Right renal pelvis (tissue), 4 donors: ENCODE measurements around the gene GAS2L1. TPM values are rescaled to one million over a fixed set of nuclear protein-coding genes. Genes with fewer than 3 reads are reported as not detected.

Experiments
- DNase-seq, 4 donors: peaks; one replicate each; pipeline ENCODE4 v3.0.0-alpha.2; 2013; ENCODE audit warnings: low read depth in 4 of 4, low spot score in 3 of 4, missing footprints in 1 of 4
- polyA plus RNA-seq, 4 donors: library from polyadenylated mRNA; unstranded; fragments of 120-200 nt; gene quantifications; one replicate each; pipeline ENCODE4 v1.2.1, GENCODE V29; 2013; ENCODE audit not compliant: insufficient read length in 4 of 4

The GAS2L1 gene
- polyA plus RNA-seq, 4 donors: 6.9 to 9.3 (median 7.1) TPM

DNA sequence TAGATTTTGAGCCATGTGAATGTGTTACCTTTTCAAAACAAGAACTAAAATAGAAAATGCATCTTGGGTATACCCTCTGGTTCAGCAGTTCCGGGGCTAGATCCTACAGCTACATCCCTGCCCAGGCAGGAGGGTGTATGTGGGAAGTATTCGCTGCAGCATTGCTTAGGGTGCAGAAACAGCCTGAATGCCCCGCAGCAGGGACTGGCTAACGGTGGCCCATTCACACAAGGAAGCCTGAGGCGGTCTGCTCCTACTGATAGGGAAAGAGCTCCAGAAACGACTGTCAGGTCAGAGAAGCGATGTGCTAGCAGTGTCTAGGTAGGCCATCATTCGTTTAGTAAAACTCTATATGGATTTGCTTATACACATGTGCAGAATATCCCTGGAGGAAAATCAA, 18.9 kb downstream of the GAS2L1 start:
- DNase-seq: no peak

DNA sequence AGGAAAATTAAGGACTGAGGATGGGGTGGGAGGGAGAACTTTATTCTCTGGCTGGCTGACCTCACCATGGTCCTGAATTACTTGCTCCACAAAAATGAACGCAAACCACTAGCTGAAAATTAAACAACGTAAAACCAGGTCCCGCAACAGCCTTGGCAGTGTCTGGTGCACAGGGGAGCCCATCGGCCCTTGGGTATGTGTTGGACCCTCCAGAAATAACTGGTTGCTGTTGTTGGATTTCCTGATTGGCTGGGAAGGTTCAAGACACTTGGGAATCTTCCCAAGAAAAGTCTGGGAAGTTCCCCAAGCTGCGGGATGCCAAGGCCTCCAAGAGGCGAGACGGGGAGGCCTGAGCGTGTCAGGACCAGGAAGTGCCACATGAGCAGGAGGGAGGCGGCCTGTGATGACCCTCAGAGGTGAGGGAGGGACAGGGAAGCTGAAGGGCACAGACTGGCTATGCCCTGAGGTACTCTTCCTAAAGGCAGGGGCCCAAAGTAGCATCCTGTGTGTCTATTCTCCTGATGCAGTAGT, 19.4 kb downstream of the GAS2L1 start:
- no peak for DNase-seq

- no peak for DNase-seq
Observed at GRCh38 chr22:29326481-29326880, 20.0 kb downstream of the GAS2L1 start.

DNA sequence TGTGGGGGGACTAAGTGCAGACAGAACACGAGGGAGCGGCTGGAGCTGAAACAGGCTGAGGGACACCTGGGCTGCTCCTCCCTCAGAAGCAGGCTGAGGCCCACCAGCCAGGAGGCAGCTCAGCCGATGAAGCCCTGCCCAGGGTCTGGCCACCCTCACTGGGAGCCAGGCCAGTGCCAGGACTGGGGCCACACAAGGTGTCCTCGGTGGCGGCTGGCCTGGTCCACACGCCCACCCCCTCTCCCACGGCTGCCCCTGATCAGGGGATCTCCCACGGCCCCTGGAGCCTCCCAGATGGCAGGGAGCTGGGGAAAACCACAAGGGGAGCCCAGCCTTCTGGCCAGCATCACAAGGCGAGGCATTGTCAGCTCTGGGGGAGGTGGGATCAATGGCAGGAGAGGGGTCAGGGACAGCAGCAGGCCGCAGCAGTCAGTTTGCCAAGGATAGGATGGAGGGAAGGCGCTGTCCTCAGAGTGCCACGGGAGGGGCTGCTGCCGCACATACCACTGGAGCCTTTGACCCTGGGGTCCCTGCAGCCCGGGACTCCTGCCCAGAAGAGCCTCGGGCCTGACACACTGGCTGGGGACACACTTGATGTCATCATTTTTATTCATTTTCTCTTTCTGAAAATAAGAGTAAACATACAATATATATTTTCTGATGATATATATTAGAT, 20.8 kb downstream of the GAS2L1 start:
- DNase-seq: no peak

GRCh38 chr22:29328055-29328454, 21.6 kb downstream of the GAS2L1 start:
- DNase-seq: no peak

DNA sequence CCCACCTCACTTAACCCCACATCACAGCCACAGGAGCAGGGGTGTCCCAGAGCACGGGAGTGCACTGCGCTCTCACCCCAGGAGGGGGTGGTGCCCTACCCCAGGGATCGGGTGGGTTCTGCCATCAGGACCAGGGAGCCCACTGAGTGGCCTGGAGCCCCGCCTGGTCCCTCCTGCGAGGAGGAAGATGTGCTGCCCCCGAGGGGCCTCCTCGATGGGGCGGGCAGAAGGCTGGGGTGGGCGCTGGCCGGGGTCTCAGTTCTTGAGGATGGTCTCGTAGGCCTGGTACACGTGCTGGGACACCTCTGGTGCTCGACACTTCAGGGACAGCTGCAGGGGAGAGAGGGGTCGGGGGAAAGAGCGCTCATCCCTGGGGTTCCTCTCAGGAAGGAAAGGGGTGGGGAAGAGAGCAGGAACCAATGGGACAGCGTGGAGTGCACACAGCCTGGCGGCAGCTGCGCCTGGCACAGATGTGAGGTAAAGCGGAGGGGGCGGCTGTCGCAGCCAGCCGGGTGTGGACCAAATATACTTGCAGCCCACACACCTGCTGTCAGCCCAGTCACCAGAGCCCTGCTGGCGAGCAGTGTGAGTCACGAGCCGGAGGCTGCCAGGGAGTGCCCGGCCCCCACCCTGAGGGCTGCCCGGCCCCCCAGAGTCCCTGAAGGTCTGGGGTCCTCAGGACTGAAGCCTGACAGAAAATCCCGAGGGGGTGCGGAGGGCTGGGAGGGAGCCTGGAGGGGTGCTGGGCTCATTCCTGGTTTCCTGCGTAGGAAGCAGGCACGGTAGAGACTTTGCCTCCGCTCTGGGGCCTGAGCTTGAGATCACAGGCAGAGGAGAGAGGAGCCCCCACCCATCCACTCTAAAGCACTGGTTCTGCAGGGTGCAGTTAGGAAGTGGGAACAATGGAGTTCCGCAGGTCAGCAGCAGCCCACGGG, 22.4 kb downstream of the GAS2L1 start:
- DNase-seq: no peak

DNA sequence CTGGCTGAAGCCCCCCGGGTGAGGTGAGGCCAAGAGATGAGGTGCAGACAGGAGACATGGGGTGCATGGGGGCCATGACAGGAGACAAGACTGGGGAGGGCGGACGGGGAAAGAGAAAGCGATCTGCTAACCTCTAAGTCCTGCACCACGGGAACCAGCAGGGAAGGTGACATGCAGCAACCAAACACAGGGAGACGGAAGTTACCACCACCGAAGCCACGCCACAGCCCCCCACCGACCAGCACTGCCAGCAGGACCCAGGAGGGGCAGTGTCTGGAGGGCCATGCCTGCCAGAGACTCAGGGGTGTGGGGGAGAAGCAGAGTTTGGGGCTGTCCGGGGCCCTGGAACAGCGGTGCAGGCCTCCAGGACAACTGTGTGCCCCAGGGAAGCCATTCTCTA, 23.1 kb downstream of the GAS2L1 start:
- DNase-seq: no peak

GRCh38 chr22:29330291-29330690, 23.8 kb downstream of the GAS2L1 start:
- no peak for DNase-seq

DNA sequence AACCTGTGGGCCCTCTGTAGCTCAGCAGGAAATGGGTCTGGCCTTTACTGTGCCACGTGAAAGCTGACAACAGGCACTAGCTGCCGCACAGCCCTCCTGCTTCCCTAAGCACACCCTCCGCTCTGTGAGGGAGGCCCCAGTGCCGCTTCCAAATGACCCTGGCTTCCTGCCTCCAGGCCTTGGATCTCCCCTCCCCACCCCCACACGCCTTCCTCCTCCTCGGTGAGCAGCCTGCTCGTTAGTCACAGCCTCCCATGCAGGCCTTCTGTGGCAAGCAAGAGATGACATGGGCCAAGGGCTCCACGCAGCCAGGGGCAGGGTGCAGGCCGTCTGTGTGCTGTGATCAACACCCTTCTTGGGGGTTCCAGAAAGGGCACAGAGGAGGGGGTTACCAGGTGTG, 24.3 kb downstream of the GAS2L1 start:
- DNase-seq: no peak

DNA sequence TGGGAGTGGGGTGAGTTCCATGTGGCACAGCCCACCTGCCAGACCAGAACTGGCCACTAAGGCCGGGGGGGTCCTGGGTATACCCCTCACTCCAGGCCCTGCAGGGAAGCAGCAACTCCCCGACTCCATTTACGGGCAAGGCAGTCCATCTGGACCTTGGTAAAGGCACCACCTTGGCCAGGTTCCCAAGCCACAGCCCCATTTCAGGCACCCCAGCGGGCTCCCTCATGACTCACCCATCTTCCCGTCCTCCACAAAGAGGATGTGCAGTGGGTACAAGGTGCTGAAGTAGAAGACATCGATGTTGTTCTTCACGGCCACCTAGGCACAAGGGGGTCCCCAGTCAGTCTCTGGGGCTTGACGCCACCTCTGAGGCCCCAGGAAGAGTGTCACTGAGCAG, 24.8 kb downstream of the GAS2L1 start:
- no peak for DNase-seq

DNA sequence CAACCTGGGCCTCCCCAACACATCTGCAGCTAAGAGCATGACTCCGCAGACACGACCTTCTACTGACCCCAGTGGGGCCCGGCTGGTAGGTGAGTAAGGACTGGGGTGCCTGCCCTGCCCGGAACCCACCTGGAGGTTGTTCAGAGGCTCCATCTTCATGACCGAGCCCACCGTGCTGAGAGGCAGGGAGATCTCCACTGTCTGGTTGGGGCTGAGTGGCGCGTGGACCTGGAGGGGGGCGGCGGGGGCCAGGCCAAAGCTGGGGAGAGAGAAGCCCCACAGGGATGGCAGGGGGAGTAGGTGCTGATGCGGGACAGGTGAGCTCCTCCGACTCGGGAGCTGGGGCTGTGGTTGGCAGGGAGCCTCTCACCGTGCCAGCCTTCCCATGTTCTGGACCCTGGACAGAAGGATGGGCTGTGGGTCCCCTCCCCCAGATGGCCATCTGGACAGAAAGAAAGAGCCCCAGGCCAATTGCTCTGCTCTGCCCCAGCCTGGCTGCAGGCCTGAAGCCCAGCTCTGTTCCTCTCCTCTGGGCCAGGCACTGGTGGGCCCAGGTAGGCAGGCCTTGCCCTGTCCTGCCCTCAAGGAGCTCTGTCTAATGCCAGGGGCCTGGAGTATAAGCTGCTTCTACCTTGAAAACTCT, 25.3 kb downstream of the GAS2L1 start:
- no peak for DNase-seq

- DNase-seq: no peak
Observed at GRCh38 chr22:29332886-29333496, 26.5 kb downstream of the GAS2L1 start.

- DNase-seq: no peak
Observed at GRCh38 chr22:29334148-29334547, 27.7 kb downstream of the GAS2L1 start.

DNA sequence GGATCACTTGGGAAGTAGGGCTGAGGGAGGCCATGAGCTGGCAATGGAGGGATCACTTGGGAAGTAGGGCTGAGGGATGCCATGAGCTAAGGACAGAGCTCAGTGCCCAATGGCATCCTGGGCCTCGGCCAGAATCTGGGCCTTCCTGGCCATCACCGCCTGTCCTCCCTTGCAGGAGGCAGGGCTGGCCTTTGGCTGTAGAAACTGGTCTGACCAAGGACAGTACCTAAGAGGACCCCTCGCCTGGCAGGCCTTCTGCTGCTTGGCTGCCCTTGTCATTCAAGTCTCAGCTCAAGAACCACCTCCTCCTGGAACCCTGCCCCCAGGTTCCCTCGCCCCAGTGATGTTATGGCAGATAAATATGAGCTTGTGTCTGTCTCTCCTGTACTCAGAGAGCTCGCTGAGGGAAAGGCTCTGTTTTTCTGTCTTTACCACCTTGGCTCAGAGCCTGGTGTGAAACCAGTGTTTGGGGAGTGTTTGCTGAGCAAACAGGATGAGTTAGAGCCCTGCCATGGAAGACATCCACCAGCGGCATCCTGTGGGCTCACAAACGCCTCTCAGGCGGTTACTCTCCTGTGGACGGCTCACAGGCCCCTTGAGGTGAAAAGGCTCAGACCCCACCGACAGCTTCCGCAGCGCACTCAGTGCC, 28.4 kb downstream of the GAS2L1 start:
- DNase-seq: no peak

DNA sequence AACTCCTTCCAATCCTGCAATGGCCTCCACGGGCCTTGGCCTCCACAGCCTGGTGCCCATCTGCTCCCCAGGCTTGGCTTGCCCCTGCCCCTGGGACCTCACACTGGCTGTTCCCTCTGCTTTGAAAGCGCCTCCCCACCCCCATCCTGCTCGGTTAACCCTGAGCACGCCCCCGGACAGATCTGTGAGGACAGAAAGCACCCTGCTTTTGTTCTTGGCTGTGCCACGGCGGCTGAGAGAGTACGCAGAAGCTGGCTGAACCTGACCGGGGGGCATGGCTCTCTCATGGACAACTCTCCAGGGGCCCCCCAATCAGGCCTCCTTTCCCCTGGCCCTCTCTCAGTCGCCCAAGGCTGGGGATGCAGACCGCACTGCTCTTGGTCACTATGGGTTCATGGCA, 29.2 kb downstream of the GAS2L1 start:
- no peak for DNase-seq

DNA sequence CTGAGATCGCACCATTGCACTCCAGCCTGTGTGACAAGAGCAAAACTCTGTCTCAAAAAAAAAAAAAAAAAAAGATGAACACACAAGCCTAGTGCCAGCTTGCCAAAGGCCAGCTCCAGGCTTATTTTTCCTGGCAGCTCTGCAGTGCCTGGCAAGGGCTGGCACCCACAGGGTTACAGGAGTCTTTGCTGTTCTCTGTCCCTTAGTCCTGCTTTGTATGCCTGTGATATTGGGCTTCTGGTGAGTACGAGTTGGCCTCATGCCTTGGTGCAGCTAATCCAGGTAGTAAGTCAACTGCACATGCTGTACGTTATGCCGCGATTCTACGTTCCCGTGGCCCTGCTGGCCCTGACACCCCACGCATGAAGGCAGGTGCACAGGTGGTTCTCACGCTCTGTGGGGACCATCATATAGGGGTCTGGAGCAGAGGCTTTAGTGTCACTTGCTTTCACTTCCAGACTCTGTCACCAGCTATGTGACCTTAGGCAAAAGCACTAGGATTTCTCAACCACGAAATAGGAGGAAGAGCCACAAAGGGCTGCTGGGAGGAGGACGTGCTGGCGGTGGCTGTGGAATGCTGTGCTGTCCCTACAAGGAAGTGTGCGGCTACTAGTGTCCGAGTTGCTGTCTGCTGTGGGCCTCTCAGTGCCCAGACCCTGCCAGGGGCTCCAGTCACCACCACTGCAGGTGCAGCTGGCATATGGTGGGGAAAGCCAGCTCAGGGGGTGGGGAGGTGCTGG, 30.5 kb downstream of the GAS2L1 start:
- no peak for DNase-seq

- no peak for DNase-seq
Observed at GRCh38 chr22:29337631-29338284, 31.3 kb downstream of the GAS2L1 start.

DNA sequence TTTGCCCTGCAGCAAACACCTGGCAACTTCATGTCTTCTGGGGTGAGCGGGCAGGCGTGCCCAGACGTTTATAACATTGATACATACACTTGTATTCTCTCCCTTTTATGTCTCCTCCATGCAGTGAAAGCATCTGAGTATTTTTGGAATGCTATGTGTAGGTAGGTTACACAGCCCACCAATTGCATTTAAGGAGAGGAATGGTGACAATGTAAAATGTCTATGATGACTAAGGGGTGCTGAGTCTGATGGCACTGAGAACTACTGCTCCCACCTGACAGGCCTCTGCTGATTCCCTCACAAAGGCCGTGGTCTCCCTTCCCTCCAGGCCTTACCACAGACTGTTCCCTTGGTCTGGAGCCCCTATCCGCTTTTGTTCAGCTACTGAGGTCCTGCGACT, 31.9 kb downstream of the GAS2L1 start:
- no peak for DNase-seq
